PC-3 (cell line): ENCODE measurements around the gene NOTCH1. TPM values are rescaled to one million over a fixed set of nuclear protein-coding genes. Genes with fewer than 3 reads are reported as not detected.

Experiments
- ATAC-seq: fragments of 200-7000 bp; cut with Tn5 transposase; 2 replicates; pipeline ENCODE4 v1.9.1; 2020; ENCODE audit warnings: mild to moderate bottlenecking, moderate library complexity
- BruUV-seq: library from RNA; stranded (reverse); fragments of 400-500 nt; replicated peaks from 2 replicates; lab custom pipeline; 2021; lab: Mats Ljungman, UMichigan
- CTCF ChIA-PET: fragments of 300-600 bp; sonication (Branson Sonifier 250); formaldehyde crosslinking; loops from one replicate; lab custom pipeline; 2022; ENCODE audit warnings: antibody characterized with exemption; lab: Charles Lee
- POLR2A ChIA-PET: fragments of 300-600 bp; sonication (Branson Sonifier 250); formaldehyde crosslinking; loops from one replicate; lab custom pipeline; 2022; ENCODE audit warnings: antibody characterized with exemption; ENCODE audit not compliant: unreplicated experiment; lab: Charles Lee
- DNase-seq: peaks from one replicate; pipeline ENCODE4 v3.0.0-alpha.2; 2015
- H2AFZ ChIP-seq: fragments of 300-600 bp; sonication (generic); 2 replicates; pipeline ENCODE4 v1.6.0; 2016; ENCODE audit warnings: antibody characterized with exemption, low read length
- H3F3A ChIP-seq: fragments of 300-600 bp; sonication (generic); one replicate; pipeline ENCODE4 v1.6.0; 2017; ENCODE audit warnings: antibody characterized with exemption, low read length, control low read depth, mild to moderate bottlenecking; ENCODE audit not compliant: unreplicated experiment
- H3K27ac ChIP-seq: fragments of 300-600 bp; sonication (generic); 2 replicates; pipeline ENCODE4 v1.5.1; 2016; ENCODE audit warnings: mild to moderate bottlenecking, low read length
- H3K27me3 ChIP-seq: fragments of 300-600 bp; sonication (generic); 2 replicates; pipeline ENCODE4 v1.6.1; 2016; ENCODE audit warnings: low read length, mixed read lengths
- H3K36me3 ChIP-seq: fragments of 300-600 bp; sonication (generic); 2 replicates; pipeline ENCODE4 v1.6.1; 2016; ENCODE audit warnings: low read depth, mixed run types, low read length, mixed read lengths
- H3K4me1 ChIP-seq: fragments of 300-600 bp; sonication (generic); 2 replicates; pipeline ENCODE4 v1.5.1; 2016; ENCODE audit warnings: low read length; ENCODE audit not compliant: insufficient read depth
- H3K4me2 ChIP-seq: fragments of 300-600 bp; sonication (generic); 2 replicates; pipeline ENCODE4 v1.6.0; 2016; ENCODE audit warnings: low read length
- H3K4me3 ChIP-seq: fragments of 300-600 bp; sonication (generic); 2 replicates; pipeline ENCODE4 v1.5.1; 2016; ENCODE audit warnings: mild to moderate bottlenecking, low read length, mixed read lengths
- H3K79me2 ChIP-seq: fragments of 300-600 bp; sonication (generic); 2 replicates; pipeline ENCODE4 v1.6.1; 2017; ENCODE audit warnings: low read length, mixed read lengths
- H3K9ac ChIP-seq: fragments of 300-600 bp; sonication (generic); 2 replicates; pipeline ENCODE4 v1.6.0; 2016; ENCODE audit warnings: mild to moderate bottlenecking, low read length
- H3K9me2 ChIP-seq: fragments of 300-600 bp; sonication (generic); replicated peaks from 2 replicates; pipeline ENCODE4 v1.6.1; 2016; ENCODE audit warnings: mixed run types, low read length, mixed read lengths
- H3K9me3 ChIP-seq: fragments of 300-600 bp; sonication (generic); 2 replicates; pipeline ENCODE4 v1.6.1; 2016; ENCODE audit warnings: low read length, mixed read lengths
- H4K20me1 ChIP-seq: fragments of 300-600 bp; sonication (generic); 2 replicates; pipeline ENCODE4 v1.6.1; 2016; ENCODE audit warnings: low read length, mixed read lengths
- EZH2 ChIP-seq: fragments of 300-600 bp; sonication (generic); IDR thresholded peaks from one replicate; pipeline ENCODE4 v1.6.1; 2017; ENCODE audit warnings: antibody characterized with exemption, mild to moderate bottlenecking, low read length; ENCODE audit not compliant: unreplicated experiment
- EZH2phosphoT487 ChIP-seq: fragments of 300-600 bp; sonication (generic); IDR thresholded peaks from 2 replicates; pipeline ENCODE4 v1.6.1; 2018; ENCODE audit warnings: mild to moderate bottlenecking, antibody characterized with exemption, low read length, borderline replicate concordance
- intact Hi-C: fragments of 100-400 bp; cut with micrococcal nuclease; formaldehyde crosslinking; loops from 2 replicates; pipeline ENCODE4 v1.9.0; 2023
- total RNA-seq: library from RNA; depleted of rRNA; stranded (reverse); fragments of >200 nt; gene quantifications from 2 replicates; pipeline ENCODE4 v1.2.3, GENCODE V29; 2014
- TF ChIP-seq, protein P1 (sequence below): fragments of 300-600 bp; sonication (generic); conservative IDR thresholded peaks from 2 replicates; pipeline ENCODE4 v1.5.1; 2017; ENCODE audit warnings: antibody characterized with exemption, low read depth, mild to moderate bottlenecking, low read length

The NOTCH1 gene
- total RNA-seq, 1 experiment from 2014 or later = 14.3 TPM

DNA sequence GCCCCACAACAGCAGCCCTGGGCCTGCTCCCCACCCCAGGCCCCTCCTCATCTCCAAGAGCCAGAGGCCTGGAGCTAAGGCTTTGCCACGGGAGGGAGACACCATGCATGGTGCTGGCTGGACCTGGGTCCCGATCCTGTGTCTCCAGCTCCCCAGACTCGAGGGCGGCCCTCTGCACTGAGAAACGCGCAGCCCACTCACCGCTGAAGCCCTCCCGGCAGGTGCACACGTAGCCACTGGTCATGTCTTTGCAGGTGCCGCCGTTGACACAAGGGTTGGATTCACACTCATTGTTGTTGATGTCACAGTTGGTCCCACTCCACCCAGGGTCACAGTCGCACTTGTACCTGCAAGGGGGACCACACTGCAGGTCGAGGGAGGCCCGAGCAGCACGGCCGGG, 32.7 kb downstream of the NOTCH1 start:
- no peak overlapping the region for H3K27ac ChIP-seq
- TF ChIP-seq, protein P1, sequence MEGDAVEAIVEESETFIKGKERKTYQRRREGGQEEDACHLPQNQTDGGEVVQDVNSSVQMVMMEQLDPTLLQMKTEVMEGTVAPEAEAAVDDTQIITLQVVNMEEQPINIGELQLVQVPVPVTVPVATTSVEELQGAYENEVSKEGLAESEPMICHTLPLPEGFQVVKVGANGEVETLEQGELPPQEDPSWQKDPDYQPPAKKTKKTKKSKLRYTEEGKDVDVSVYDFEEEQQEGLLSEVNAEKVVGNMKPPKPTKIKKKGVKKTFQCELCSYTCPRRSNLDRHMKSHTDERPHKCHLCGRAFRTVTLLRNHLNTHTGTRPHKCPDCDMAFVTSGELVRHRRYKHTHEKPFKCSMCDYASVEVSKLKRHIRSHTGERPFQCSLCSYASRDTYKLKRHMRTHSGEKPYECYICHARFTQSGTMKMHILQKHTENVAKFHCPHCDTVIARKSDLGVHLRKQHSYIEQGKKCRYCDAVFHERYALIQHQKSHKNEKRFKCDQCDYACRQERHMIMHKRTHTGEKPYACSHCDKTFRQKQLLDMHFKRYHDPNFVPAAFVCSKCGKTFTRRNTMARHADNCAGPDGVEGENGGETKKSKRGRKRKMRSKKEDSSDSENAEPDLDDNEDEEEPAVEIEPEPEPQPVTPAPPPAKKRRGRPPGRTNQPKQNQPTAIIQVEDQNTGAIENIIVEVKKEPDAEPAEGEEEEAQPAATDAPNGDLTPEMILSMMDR = no peak
- TF ChIP-seq EZH2 = no peak
- TF ChIP-seq EZH2phosphoT487 = no peak
- no peaks in the 10 kb centered on the region for H3K9me2 ChIP-seq
- H3K9me3 ChIP-seq = no peaks in the 10 kb centered on the region
- no peak overlapping the region for H3K9ac ChIP-seq
- H3K4me1 ChIP-seq = no peaks in the 10 kb centered on the region
- H2AFZ ChIP-seq = no peak overlapping the region
- CTCF ChIA-PET = no interaction called here
- no peaks in the 10 kb centered on the region for H3K79me2 ChIP-seq
- H3K4me3 ChIP-seq = no peak overlapping the region
- H3K4me2 ChIP-seq = no peak overlapping the region
- POLR2A ChIA-PET = no interaction called here
- DNase-seq (no peak), ATAC-seq (no peak)
- no TSS peak for BruUV-seq
- no peaks in the 10 kb centered on the region for H3F3A ChIP-seq
- no peaks in the 10 kb centered on the region for H4K20me1 ChIP-seq
- intact Hi-C loops = no loop called here
- peaks cover 2% of the 10 kb centered on the region; the same call in 1 of the 2 replicates for H3K36me3 ChIP-seq
- no peaks in the 10 kb centered on the region for H3K27me3 ChIP-seq

DNA sequence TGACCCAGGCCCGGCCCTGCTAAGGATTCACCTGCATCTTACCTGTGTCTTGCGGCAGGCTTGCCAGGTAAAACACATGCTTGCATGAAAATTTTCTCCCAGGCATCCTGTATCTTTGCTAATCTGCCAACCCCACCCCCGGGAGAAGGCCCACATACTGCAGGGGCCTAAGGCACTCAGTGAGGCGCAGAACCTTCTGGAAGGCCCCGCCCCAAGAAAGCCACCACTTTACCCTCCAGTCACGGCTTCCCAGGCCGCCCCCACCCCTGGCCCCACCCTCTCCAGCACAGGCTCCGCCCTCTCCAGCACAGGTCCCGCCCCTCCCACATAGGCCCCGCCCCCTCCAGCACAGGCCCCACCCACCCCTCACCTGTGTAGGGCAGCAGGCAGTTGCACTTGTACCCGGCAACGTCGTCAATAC, 33.2 kb downstream of the NOTCH1 start:
- intact Hi-C loops = no loop called here
- DNase-seq (no peak), ATAC-seq (no peak)
- no peak overlapping the region for H3K4me2 ChIP-seq
- H3K9me2 ChIP-seq = no peaks in the 10 kb centered on the region
- no peak overlapping the region for H3K4me3 ChIP-seq
- TF ChIP-seq, protein P1 = no peak
- TF ChIP-seq EZH2 = no peak
- no peak for TF ChIP-seq EZH2phosphoT487
- H3K27me3 ChIP-seq = no peaks in the 10 kb centered on the region
- H3F3A ChIP-seq = no peaks in the 10 kb centered on the region
- H3K9me3 ChIP-seq = no peaks in the 10 kb centered on the region
- no TSS peak for BruUV-seq
- H4K20me1 ChIP-seq = no peaks in the 10 kb centered on the region
- ChIA-PET POLR2A (no interaction called here), CTCF (no interaction called here)
- no peak overlapping the region for H2AFZ ChIP-seq
- no peak overlapping the region for H3K9ac ChIP-seq
- no peak overlapping the region for H3K27ac ChIP-seq
- peaks cover 2% of the 10 kb centered on the region; the same call in 1 of the 2 replicates for H3K36me3 ChIP-seq
- no peaks in the 10 kb centered on the region for H3K4me1 ChIP-seq
- H3K79me2 ChIP-seq = no peaks in the 10 kb centered on the region

DNA sequence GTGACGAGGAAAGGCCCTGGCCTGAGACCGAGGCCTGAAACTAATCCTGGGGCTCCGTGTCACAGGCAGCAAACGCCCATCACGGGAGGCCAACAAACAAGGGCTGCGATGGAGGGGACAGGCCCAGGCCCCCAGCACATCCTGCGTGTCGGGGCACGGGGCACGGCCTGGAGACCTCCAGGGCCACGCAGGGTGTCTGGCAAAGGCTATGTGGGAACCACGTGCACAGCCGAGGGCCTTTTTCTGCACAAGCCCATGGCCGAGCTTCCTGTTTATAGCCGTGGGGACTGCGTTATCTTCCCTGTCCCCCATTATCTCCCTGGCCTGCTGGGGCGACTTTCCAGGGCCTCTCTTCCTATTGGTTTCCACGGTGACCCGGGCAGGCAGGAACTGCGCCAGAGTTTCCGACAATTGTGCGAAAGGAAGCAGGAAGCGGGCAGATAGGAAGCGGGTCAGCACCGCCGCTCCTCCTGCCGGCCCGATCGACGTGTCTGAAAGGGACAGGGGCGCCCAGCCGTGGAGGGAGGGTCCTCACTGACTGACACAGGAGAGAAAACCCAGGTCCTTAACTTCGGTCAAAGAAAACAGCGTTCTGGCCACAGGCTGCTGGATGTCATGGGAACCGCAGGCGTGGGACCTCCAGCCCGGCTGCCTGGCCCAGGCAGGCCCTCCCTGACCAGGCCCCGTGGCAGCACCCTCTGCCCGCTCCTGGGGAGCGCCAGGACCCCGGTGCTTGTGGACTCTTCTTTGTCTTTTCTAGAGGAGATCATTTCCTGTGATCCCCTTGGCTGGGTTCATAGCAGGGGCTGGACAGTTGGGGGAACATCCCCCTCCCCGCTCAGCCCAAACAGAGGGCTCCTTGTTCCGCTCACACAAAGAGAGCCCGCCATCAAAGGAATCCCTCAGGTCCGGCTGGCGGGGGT, 33.9 kb downstream of the NOTCH1 start:
- H3F3A ChIP-seq = no peaks in the 10 kb centered on the region
- H3K9me2 ChIP-seq = no peaks in the 10 kb centered on the region
- no peaks in the 10 kb centered on the region for H3K79me2 ChIP-seq
- H3K4me3 ChIP-seq = no peak overlapping the region
- TF ChIP-seq EZH2phosphoT487 = no peak
- TF ChIP-seq EZH2 = no peak
- TF ChIP-seq, protein P1 = no peak
- CTCF ChIA-PET = no interaction called here
- ATAC-seq = no peak
- POLR2A ChIA-PET = no interaction called here
- no peak overlapping the region for H3K27ac ChIP-seq
- intact Hi-C loops = no loop called here
- no peak overlapping the region for H3K4me2 ChIP-seq
- no peaks in the 10 kb centered on the region for H4K20me1 ChIP-seq
- no peaks in the 10 kb centered on the region for H3K4me1 ChIP-seq
- no peak for DNase-seq
- H2AFZ ChIP-seq = no peak overlapping the region
- BruUV-seq = no TSS peak
- H3K9ac ChIP-seq = no peak overlapping the region
- no peaks in the 10 kb centered on the region for H3K9me3 ChIP-seq
- peaks cover 2% of the 10 kb centered on the region; the same call in 1 of the 2 replicates for H3K36me3 ChIP-seq
- no peaks in the 10 kb centered on the region for H3K27me3 ChIP-seq
